Ramos (cell line): Measurements from ENCODE around the gene ISX.
"Not testable (repeated sequence)": the region's sequence is repeated elsewhere in the genome, so short reads cannot be mapped to it uniquely, and the experiment has no call there.

Experiments
- in situ Hi-C: fragments of 300-500 bp; cut with MboI; formaldehyde crosslinking; loops from one replicate; pipeline ENCODE4 v1.14.3; 2022; ENCODE audit warnings: low sequenced_read_pairs; ENCODE audit not compliant: unreplicated experiment

The ISX gene

GRCh38 chr22:35065796-35066218 lies at the start of gene ISX:
Gene ISX, plus strand, starts transcription at chr22:35066158. Its CDS starts 930 bp downstream, at chr22:35067088.
- in situ Hi-C loops: no loop called here

GRCh38 chr22:35016909-35017308 lies 49.0 kb upstream of the ISX start:
- in situ Hi-C loops: loop anchor here (25.0 kb wide), 1 partner anchor 605 kb away; no protein-coding TSS in a partner anchor

- in situ Hi-C loops: loop anchor here (25.0 kb wide), 1 partner anchor 607 kb away; no protein-coding TSS in a partner anchor
Observed at GRCh38 chr22:35018995-35019394, 47.0 kb upstream of the ISX start.

- in situ Hi-C loops: loop anchor here (25.0 kb wide), 1 partner anchor 608 kb away; no protein-coding TSS in a partner anchor
Observed at GRCh38 chr22:35020517-35020916, 45.4 kb upstream of the ISX start.

- in situ Hi-C loops: loop anchor here (25.0 kb wide), 1 partner anchor 609 kb away; no protein-coding TSS in a partner anchor
Observed at GRCh38 chr22:35021161-35021560, 44.8 kb upstream of the ISX start.

GRCh38 chr22:35022291-35022690 lies 43.7 kb upstream of the ISX start:
- in situ Hi-C loops: loop anchor here (25.0 kb wide), 1 partner anchor 610 kb away; no protein-coding TSS in a partner anchor

GRCh38 chr22:35023692-35024363 lies 42.1 kb upstream of the ISX start:
- in situ Hi-C loops: loop anchor here (25.0 kb wide), 1 partner anchor 612 kb away; no protein-coding TSS in a partner anchor

- in situ Hi-C loops: loop anchor here (25.0 kb wide), 1 partner anchor 612 kb away; no protein-coding TSS in a partner anchor
Observed at GRCh38 chr22:35024364-35024692, 41.6 kb upstream of the ISX start.

- in situ Hi-C loops: not testable (repeated sequence)
Observed at GRCh38 chr22:35030112-35030511, 35.8 kb upstream of the ISX start.

- in situ Hi-C loops: no loop called here
Observed at GRCh38 chr22:35032571-35032970, 33.4 kb upstream of the ISX start.

- in situ Hi-C loops: no loop called here
Observed at GRCh38 chr22:35033635-35034296, 32.2 kb upstream of the ISX start.

- in situ Hi-C loops: no loop called here
Observed at GRCh38 chr22:35034963-35035362, 31.0 kb upstream of the ISX start.

- in situ Hi-C loops: no loop called here
Observed at GRCh38 chr22:35037089-35037488, 28.9 kb upstream of the ISX start.

- in situ Hi-C loops: no loop called here
Observed at GRCh38 chr22:35039625-35040024, 26.3 kb upstream of the ISX start.

GRCh38 chr22:35043252-35043933 lies 22.6 kb upstream of the ISX start:
- in situ Hi-C loops: no loop called here

- in situ Hi-C loops: no loop called here
Observed at GRCh38 chr22:35043934-35044319, 22.0 kb upstream of the ISX start.

- in situ Hi-C loops: no loop called here
Observed at GRCh38 chr22:35044607-35045390, 21.2 kb upstream of the ISX start.

GRCh38 chr22:35045451-35045850 lies 20.5 kb upstream of the ISX start:
- in situ Hi-C loops: no loop called here

GRCh38 chr22:35046744-35047462 lies 19.1 kb upstream of the ISX start:
- in situ Hi-C loops: no loop called here

- in situ Hi-C loops: not testable (repeated sequence)
Observed at GRCh38 chr22:35050038-35050437, 15.9 kb upstream of the ISX start.
